DND-41 (cell line): Measurements from ENCODE around the gene FCHO2.

Source experiments
- EZH2 ChIP-seq: IDR thresholded peaks from 3 replicates; pipeline ENCODE4 v1.6.1; 2012; ENCODE audit warnings: borderline replicate concordance, low read depth, mild to moderate bottlenecking, moderate library complexity, low read length, inconsistent platforms; ENCODE audit not compliant: severe bottlenecking
- TF ChIP-seq, protein P1 (sequence below): IDR thresholded peaks from 2 replicates; pipeline ENCODE4 v1.5.1; 2012; ENCODE audit warnings: borderline replicate concordance, low read length, moderate library complexity, mild to moderate bottlenecking; ENCODE audit not compliant: poor library complexity, severe bottlenecking; ENCODE audit errors: extremely low read depth

GRCh38 chr5:73067213-73067612, 111.4 kb downstream of the FCHO2 start:
- TF ChIP-seq, protein P1, sequence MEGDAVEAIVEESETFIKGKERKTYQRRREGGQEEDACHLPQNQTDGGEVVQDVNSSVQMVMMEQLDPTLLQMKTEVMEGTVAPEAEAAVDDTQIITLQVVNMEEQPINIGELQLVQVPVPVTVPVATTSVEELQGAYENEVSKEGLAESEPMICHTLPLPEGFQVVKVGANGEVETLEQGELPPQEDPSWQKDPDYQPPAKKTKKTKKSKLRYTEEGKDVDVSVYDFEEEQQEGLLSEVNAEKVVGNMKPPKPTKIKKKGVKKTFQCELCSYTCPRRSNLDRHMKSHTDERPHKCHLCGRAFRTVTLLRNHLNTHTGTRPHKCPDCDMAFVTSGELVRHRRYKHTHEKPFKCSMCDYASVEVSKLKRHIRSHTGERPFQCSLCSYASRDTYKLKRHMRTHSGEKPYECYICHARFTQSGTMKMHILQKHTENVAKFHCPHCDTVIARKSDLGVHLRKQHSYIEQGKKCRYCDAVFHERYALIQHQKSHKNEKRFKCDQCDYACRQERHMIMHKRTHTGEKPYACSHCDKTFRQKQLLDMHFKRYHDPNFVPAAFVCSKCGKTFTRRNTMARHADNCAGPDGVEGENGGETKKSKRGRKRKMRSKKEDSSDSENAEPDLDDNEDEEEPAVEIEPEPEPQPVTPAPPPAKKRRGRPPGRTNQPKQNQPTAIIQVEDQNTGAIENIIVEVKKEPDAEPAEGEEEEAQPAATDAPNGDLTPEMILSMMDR: no peak
- TF ChIP-seq EZH2: no peak
